NCI-H1436 (cell line): Measurements from ENCODE around the gene TSPAN9.

Experiments
- DNase-seq: peaks from one replicate; lab custom pipeline; 2025; lab: John Stamatoyannopoulos, UW

TSPAN9 gene

GRCh38 chr12:3078086-3078820, 1.1 kb downstream of the TSPAN9 start:
- DNase-seq, result no peak

- DNase-seq, result no peak
Observed at GRCh38 chr12:3081091-3081490, 3.9 kb downstream of the TSPAN9 start.

GRCh38 chr12:3081886-3082285, 4.7 kb downstream of the TSPAN9 start:
- DNase-seq, result no peak

- no peak for DNase-seq
Observed at GRCh38 chr12:3083241-3083920, 6.2 kb downstream of the TSPAN9 start.

- DNase-seq, result no peak
Observed at GRCh38 chr12:3083921-3084347, 6.8 kb downstream of the TSPAN9 start.

GRCh38 chr12:3084742-3085141, 7.6 kb downstream of the TSPAN9 start:
- DNase-seq, result no peak

GRCh38 chr12:3085341-3086139, 8.4 kb downstream of the TSPAN9 start:
- no peak for DNase-seq

- DNase-seq, result no peak
Observed at GRCh38 chr12:3086211-3086610, 9.0 kb downstream of the TSPAN9 start.

GRCh38 chr12:3086729-3087323, 9.6 kb downstream of the TSPAN9 start:
- no peak for DNase-seq

GRCh38 chr12:3087758-3088650, 10.8 kb downstream of the TSPAN9 start:
- no peak for DNase-seq

- DNase-seq, result no peak
Observed at GRCh38 chr12:3089588-3089987, 12.4 kb downstream of the TSPAN9 start.

GRCh38 chr12:3090240-3091037, 13.3 kb downstream of the TSPAN9 start:
- no peak for DNase-seq

GRCh38 chr12:3091038-3091319, 13.8 kb downstream of the TSPAN9 start:
- DNase-seq, result no peak

- no peak for DNase-seq
Observed at GRCh38 chr12:3091382-3092241, 14.4 kb downstream of the TSPAN9 start.

GRCh38 chr12:3092764-3093163, 15.6 kb downstream of the TSPAN9 start:
- no peak for DNase-seq

GRCh38 chr12:3097186-3097804, 20.1 kb downstream of the TSPAN9 start:
- no peak for DNase-seq

GRCh38 chr12:3097836-3098235, 20.7 kb downstream of the TSPAN9 start:
- DNase-seq, result no peak

- DNase-seq, result no peak
Observed at GRCh38 chr12:3098436-3098835, 21.3 kb downstream of the TSPAN9 start.

GRCh38 chr12:3099146-3099545, 22.0 kb downstream of the TSPAN9 start:
- DNase-seq, result no peak
